HFF-Myc (cell line): ENCODE measurements around the gene CREB3L4.
"Not testable (repeated sequence)": the region's sequence is repeated elsewhere in the genome, so short reads cannot be mapped to it uniquely, and the experiment has no call there.

Experiments used
- DNase-seq: peaks from one replicate; pipeline ENCODE4 v3.0.0-alpha.2; 2011; ENCODE audit warnings: low read depth; ENCODE audit errors: extremely low read depth
- H3K4me3 ChIP-seq: replicated peaks from 2 replicates; pipeline ENCODE4 v1.5.1; 2011; ENCODE audit warnings: low read depth, mild to moderate bottlenecking, control low read depth, low read length
- TF ChIP-seq, protein P1 (sequence below): IDR thresholded peaks from 2 replicates; pipeline ENCODE4 v1.5.1; 2012; ENCODE audit warnings: mild to moderate bottlenecking, low read depth, low read length, control low read depth; ENCODE audit errors: missing control alignments

The CREB3L4 gene

DNA sequence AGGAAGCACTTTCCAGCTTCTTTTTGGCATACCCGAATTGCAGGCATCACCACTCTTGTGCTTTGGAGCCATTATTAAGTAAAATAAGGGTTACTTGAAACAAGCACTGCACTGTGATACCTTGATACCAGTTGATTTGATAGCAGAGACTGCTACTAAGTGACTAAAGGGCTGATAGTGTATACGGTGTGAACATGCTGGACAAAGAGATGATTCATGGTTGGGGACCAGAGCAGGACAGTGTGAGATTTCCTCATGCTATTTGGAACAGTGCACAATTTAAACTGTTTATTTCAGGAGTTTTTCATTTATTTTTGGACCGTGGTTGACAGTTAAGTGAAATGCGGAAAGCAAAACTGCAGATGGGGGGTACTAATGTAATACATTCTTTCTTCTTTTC, 32.7 kb downstream of the CREB3L4 start:
- TF ChIP-seq, protein P1, sequence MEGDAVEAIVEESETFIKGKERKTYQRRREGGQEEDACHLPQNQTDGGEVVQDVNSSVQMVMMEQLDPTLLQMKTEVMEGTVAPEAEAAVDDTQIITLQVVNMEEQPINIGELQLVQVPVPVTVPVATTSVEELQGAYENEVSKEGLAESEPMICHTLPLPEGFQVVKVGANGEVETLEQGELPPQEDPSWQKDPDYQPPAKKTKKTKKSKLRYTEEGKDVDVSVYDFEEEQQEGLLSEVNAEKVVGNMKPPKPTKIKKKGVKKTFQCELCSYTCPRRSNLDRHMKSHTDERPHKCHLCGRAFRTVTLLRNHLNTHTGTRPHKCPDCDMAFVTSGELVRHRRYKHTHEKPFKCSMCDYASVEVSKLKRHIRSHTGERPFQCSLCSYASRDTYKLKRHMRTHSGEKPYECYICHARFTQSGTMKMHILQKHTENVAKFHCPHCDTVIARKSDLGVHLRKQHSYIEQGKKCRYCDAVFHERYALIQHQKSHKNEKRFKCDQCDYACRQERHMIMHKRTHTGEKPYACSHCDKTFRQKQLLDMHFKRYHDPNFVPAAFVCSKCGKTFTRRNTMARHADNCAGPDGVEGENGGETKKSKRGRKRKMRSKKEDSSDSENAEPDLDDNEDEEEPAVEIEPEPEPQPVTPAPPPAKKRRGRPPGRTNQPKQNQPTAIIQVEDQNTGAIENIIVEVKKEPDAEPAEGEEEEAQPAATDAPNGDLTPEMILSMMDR = no peak
- no peak for DNase-seq
- H3K4me3 ChIP-seq = no peak overlapping the region

DNA sequence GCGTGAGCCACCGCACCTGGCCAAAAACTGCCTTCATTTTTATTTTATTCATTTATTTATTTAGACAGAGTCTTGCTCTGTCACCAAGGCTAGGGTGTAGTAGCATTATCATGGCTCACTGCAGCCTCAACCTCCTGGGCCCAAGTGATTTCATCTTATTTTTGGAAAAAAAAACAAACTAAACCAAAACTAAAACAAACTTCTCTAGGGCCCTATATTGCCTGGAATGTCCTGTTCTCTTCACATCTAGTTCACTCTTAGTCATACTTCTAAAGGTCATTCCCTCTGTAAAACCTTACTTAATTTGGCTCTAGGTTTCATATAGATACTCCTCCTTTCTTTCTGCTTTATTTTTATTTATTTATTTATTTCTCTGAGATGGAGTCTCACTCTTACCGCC, 38.4 kb downstream of the CREB3L4 start:
- TF ChIP-seq, protein P1 = no peak
- no peak for DNase-seq
- H3K4me3 ChIP-seq = no peak overlapping the region

DNA sequence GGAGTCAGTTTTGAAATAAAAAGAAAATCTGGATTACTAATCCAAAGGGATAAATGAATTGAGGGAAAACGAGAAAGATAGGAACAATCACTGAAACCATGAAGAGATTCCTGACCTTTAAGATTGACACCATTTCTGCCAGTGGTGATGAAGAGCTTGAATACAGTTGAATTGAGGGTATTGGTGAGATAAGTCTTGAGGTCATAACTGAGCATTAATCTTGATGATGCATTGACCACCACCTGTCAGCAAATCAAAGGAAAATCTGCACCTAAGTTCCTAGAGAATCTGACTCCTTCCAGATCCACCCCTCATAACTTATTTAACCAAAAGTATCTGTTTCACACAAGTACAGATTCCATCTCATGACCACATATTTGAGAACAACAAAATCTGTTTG, 44.4 kb downstream of the CREB3L4 start:
- DNase-seq = no peak
- no peak overlapping the region for H3K4me3 ChIP-seq
- TF ChIP-seq, protein P1 = no peak

DNA sequence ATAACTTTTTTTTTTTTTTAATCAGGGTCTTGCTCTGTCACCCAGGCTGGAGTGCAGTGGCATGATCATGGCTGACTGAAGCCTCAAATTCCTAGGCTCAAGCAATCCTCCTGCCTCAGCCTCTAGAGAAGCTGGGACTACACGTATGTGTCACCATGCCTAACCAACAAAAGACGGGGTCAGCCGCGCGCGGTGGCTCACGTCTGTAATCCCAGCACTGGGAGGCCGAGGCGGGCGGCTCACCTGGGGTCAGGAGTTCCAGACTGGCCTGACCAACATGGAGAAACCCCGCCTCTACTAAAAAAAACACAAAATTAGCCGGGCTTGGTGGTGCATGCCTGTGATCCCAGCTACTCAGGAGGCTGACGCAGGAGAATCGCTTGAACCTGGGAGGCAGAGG, 44.8 kb downstream of the CREB3L4 start:
- not testable (repeated sequence) for H3K4me3 ChIP-seq, DNase-seq

DNA sequence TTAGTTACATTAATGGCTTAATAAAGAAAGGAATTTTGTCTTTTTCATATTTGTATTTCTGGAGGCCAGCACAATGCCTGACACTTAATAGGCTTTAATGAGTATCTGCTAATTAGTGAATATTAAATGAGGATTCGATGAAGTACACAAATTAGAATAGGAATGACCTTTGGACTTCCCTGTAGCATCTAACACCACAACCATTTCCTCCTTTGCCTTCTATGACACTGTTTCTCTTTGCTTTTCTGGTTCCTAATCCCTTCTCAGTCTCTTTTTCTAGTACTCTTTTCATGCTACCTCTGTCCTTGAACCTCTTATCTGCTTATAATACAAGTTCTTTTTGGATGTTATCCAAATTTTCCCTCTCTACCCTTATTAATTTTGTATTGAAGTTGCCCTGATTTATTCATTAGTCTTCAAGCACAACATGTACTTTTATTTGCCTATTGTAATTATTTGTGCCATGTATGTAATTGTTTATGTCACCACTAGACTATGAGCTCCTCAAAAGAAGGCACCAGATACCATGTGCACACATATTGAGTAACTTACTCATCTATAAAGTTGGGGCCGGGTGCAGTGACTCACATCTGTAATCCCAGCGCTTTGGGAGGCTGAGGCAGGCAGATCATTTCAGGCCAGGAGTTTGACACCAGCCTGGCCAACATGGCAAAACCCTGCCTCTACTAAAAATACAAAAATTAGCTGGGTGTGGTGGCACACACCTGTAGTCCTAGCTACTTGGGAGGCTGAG, 46.6 kb downstream of the CREB3L4 start:
- TF ChIP-seq, protein P1 = no peak
- no peak for DNase-seq
- H3K4me3 ChIP-seq = no peak overlapping the region

DNA sequence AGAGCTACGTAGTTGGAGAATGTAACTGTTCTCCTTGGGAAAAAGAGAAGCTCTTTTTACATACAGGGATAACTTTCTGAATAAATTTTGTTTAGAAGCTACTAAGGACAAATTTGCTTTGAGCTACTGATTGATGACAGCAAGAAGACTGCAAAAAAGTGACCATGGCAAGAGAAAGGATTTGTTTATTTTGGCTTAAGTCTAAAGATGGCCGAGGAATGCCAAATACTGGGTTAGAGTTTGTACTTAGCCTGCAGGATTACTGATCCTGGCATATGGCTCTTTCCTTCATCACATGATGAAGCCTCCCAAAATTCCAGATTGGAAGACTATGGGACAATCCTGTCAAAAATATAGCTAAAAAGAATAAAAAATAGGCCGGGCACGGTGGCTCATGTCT, 51.6 kb downstream of the CREB3L4 start:
- TF ChIP-seq, protein P1 = no peak
- DNase-seq = no peak
- H3K4me3 ChIP-seq = no peak overlapping the region

DNA sequence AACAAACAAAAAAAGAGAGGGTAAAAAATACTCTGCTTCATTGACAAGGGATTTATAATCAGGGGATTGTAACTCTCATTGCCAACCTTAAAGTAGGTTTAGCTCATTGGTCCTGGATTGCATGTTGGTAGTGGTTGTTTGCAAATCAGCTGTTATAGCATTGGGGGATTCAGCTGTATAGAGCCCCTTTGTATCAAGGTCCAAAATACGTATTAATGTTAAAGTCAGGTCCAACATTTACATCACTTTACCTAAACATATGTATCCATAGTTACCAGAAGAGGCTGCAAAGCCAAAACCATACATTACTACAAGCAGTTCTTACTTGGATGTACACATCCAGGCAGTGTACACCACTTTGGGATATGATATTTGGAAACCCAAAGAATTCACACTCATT, 52.2 kb downstream of the CREB3L4 start:
- TF ChIP-seq, protein P1 = no peak
- DNase-seq = no peak
- no peak overlapping the region for H3K4me3 ChIP-seq
